ENCODE measurements around the gene FPR2. TPM values are rescaled to one million over a fixed set of nuclear protein-coding genes. Genes with fewer than 3 reads are reported as not detected.

Gene FPR2
- polyA plus RNA-seq, 1 donor from 2014 or later: not detected

GRCh38 chr19:51789061-51789795, 28.2 kb downstream of the FPR2 start:
- no peak overlapping the region for H3K27ac ChIP-seq (ENCODE audit: low read length)
- H3F3A ChIP-seq (ENCODE audit: insufficient read depth, low read length, poor library complexity, severe bottlenecking): no peaks in the 10 kb centered on the region
- no peak overlapping the region for H3K4me3 ChIP-seq (ENCODE audit: low read length)
- H3K4me2 ChIP-seq (ENCODE audit: low read length): no peak overlapping the region
- H3K79me2 ChIP-seq (replicated peaks; ENCODE audit: insufficient read depth, low read length): no peaks in the 10 kb centered on the region
- no peak overlapping the region for H2AFZ ChIP-seq (ENCODE audit: low read depth, low read length)
- H4K20me1 ChIP-seq (ENCODE audit: insufficient read depth): no peaks in the 10 kb centered on the region
- TF ChIP-seq REST (IDR thresholded peaks at IDR 0.05; ENCODE audit: borderline replicate concordance) (no peak), SMC3 (conservative IDR thresholded peaks at IDR 0.05; ENCODE audit: poor library complexity) (no peak), POLR2AphosphoS5 (IDR thresholded peaks at IDR 0.05) (no peak), RAD21 (conservative IDR thresholded peaks at IDR 0.05) (no peak), EP300 (conservative IDR thresholded peaks at IDR 0.05; ENCODE audit: poor library complexity, severe bottlenecking) (no peak), EZH2 (IDR thresholded peaks at IDR 0.05; ENCODE audit: borderline replicate concordance, insufficient read depth, low read length, poor library complexity, severe bottlenecking) (no peak), MXI1 (conservative IDR thresholded peaks at IDR 0.05; ENCODE audit: poor library complexity, severe bottlenecking) (no peak), TAF1 (IDR thresholded peaks at IDR 0.05; ENCODE audit: low read depth) (no peak)
- TF ChIP-seq, protein P1, sequence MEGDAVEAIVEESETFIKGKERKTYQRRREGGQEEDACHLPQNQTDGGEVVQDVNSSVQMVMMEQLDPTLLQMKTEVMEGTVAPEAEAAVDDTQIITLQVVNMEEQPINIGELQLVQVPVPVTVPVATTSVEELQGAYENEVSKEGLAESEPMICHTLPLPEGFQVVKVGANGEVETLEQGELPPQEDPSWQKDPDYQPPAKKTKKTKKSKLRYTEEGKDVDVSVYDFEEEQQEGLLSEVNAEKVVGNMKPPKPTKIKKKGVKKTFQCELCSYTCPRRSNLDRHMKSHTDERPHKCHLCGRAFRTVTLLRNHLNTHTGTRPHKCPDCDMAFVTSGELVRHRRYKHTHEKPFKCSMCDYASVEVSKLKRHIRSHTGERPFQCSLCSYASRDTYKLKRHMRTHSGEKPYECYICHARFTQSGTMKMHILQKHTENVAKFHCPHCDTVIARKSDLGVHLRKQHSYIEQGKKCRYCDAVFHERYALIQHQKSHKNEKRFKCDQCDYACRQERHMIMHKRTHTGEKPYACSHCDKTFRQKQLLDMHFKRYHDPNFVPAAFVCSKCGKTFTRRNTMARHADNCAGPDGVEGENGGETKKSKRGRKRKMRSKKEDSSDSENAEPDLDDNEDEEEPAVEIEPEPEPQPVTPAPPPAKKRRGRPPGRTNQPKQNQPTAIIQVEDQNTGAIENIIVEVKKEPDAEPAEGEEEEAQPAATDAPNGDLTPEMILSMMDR (IDR thresholded peaks at IDR 0.05; ENCODE audit: poor library complexity, severe bottlenecking): no peak
- no peak overlapping the region for H3K9ac ChIP-seq (ENCODE audit: low read length)
- no peaks in the 10 kb centered on the region for H3K9me3 ChIP-seq (ENCODE audit: low read length)
- no peaks in the 10 kb centered on the region for H3K36me3 ChIP-seq (ENCODE audit: insufficient read depth, low read length)
- H3K27me3 ChIP-seq (ENCODE audit: insufficient read depth, low read depth, low read length): no peaks in the 10 kb centered on the region
- H3K9me2 ChIP-seq (ENCODE audit: insufficient read depth, low read length): no peaks in the 10 kb centered on the region

DNA sequence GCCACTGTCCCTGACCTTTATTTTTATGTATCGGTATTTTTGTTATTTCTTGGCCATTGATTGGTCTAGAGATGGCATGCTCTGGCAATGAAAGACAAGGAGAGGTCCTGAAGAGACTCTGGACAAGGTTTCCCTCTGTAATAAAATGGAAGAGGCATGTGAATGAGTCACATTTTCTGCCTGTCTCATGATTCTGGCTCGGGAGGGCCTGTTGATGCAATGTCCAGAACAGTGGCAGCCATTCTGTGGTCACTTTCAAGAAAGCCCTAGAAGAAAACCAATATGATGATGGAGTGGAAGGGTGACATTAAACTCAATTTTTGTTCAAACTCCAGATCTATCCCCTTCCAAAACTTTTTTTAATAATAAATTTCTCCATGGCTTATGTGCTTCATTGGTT, 32.0 kb downstream of the FPR2 start:
- Histone ChIP-seq H3K4me3 (ENCODE audit: low read length) (no peak overlapping the region), H3K9ac (ENCODE audit: low read length) (no peak overlapping the region), H2AFZ (ENCODE audit: low read depth, low read length) (no peak overlapping the region), H3K27ac (ENCODE audit: low read length) (no peak overlapping the region), H3K27me3 (ENCODE audit: insufficient read depth, low read depth, low read length) (no peaks in the 10 kb centered on the region), H3K4me2 (ENCODE audit: low read length) (no peak overlapping the region), H3K79me2 (replicated peaks; ENCODE audit: insufficient read depth, low read length) (no peaks in the 10 kb centered on the region), H3K9me3 (ENCODE audit: low read length) (peaks cover 5% of the 10 kb centered on the region), H3F3A (ENCODE audit: insufficient read depth, low read length, poor library complexity, severe bottlenecking) (no peaks in the 10 kb centered on the region), H4K20me1 (ENCODE audit: insufficient read depth) (no peaks in the 10 kb centered on the region), H3K36me3 (ENCODE audit: insufficient read depth, low read length) (no peaks in the 10 kb centered on the region), H3K9me2 (ENCODE audit: insufficient read depth, low read length) (no peaks in the 10 kb centered on the region)
- TF ChIP-seq MXI1 (conservative IDR thresholded peaks at IDR 0.05; ENCODE audit: poor library complexity, severe bottlenecking) (no peak), POLR2AphosphoS5 (IDR thresholded peaks at IDR 0.05) (no peak), RAD21 (conservative IDR thresholded peaks at IDR 0.05) (no peak), TAF1 (IDR thresholded peaks at IDR 0.05; ENCODE audit: low read depth) (no peak), EP300 (conservative IDR thresholded peaks at IDR 0.05; ENCODE audit: poor library complexity, severe bottlenecking) (no peak), SMC3 (conservative IDR thresholded peaks at IDR 0.05; ENCODE audit: poor library complexity) (no peak)
- TF ChIP-seq, protein P1 (IDR thresholded peaks at IDR 0.05; ENCODE audit: poor library complexity, severe bottlenecking): no peak
